Peyer's patch (tissue), 4 donors: ENCODE results near the gene CERS2. TPM values are rescaled to one million over a fixed set of nuclear protein-coding genes. Genes with fewer than 3 reads are reported as not detected.

Experiments used
- DNase-seq, 3 donors: peaks; one replicate each; pipeline ENCODE4 v3.0.0-alpha.2; 2017 to 2019
- H3K27ac ChIP-seq, 4 donors: fragments of 200-600 bp; sonication (generic); one replicate each; pipeline ENCODE4 v1.5.1; 2016 to 2019
- H3K27me3 ChIP-seq, 2 donors: fragments of 200-600 bp; sonication (generic); one replicate each; pipeline ENCODE4 v1.5.1; 2019
- H3K36me3 ChIP-seq, 3 donors: fragments of 200-600 bp; sonication (generic); one replicate each; pipeline ENCODE4 v1.5.1; 2016 to 2019
- H3K4me1 ChIP-seq, 4 donors: fragments of 200-600 bp; sonication (generic); one replicate each; pipeline ENCODE4 v1.5.1; 2016 to 2019
- H3K4me3 ChIP-seq, 4 donors: fragments of 200-600 bp; sonication (generic); 1 replicate in 3 of 4; 2 replicates in 1 of 4; pipeline ENCODE4 v1.5.1; 2016 to 2019; ENCODE audit warnings: mild to moderate bottlenecking in 1 of 4
- H3K9me3 ChIP-seq, 4 donors: fragments of 200-600 bp; sonication (generic); one replicate each; pipeline ENCODE4 v1.5.1; 2016 to 2019; ENCODE audit warnings: mild to moderate bottlenecking in 1 of 4
- POLR2A ChIP-seq, 2 donors: fragments of 450-650 bp; IDR thresholded peaks; one replicate each; pipeline ENCODE4 v1.5.1; 2017; ENCODE audit warnings: antibody characterized with exemption in 2 of 2, mild to moderate bottlenecking in 2 of 2, moderate library complexity in 2 of 2
- total RNA-seq, 4 donors: library from RNA; depleted of rRNA; stranded (reverse); fragments of >200 nt; gene quantifications; one replicate each; pipeline ENCODE4 v1.1.0, GENCODE V29; 2016
- TF ChIP-seq, protein P1 (sequence below), 6 experiments: fragments of 450-650 bp in 4 of 6; fragments of 200-600 bp in 2 of 6; sonication (generic) in 1 of 6; IDR thresholded peaks; one replicate each; pipeline ENCODE4 v1.5.1; 2017 to 2019; ENCODE audit warnings: antibody characterized with exemption in 6 of 6, mild to moderate bottlenecking in 3 of 6, moderate library complexity in 1 of 6

Gene CERS2
- total RNA-seq, 4 donors from 2014 or later = 48.7 to 212 (median 156) TPM

DNA sequence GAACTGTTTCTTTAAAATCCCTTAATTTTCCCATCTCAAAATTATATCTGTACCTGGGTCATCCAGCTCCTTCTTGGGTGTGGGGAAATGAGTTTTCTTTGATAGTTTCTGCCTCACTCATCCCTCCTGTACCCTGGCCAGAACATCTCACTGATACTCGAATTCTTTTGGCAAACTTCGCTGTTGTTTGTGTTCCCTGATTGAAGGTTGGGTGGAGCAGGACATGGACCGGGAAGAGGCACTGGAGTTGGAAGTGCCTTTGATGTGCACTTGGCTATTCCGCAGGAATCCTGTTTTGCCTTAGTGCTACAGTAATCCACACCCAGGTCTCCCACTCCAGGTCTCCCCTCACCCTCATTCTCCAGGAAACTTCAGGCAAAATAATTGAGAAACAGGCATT is 20.8 kb upstream of the CERS2 start:
- Histone ChIP-seq H3K27me3 (no peaks in the 10 kb centered on the region), H3K9me3 (no peaks in the 10 kb centered on the region), H3K36me3 (peaks cover 0 to 41% (median 0%) of the 10 kb centered on the region in 3 donors), H3K4me3 (no peak overlapping the region), H3K4me1 (no peaks in the 10 kb centered on the region), H3K27ac (peak overlapping the region in 2 of 4 donors; percentile 8 to 20)
- no peak for DNase-seq
- TF ChIP-seq, protein P1, sequence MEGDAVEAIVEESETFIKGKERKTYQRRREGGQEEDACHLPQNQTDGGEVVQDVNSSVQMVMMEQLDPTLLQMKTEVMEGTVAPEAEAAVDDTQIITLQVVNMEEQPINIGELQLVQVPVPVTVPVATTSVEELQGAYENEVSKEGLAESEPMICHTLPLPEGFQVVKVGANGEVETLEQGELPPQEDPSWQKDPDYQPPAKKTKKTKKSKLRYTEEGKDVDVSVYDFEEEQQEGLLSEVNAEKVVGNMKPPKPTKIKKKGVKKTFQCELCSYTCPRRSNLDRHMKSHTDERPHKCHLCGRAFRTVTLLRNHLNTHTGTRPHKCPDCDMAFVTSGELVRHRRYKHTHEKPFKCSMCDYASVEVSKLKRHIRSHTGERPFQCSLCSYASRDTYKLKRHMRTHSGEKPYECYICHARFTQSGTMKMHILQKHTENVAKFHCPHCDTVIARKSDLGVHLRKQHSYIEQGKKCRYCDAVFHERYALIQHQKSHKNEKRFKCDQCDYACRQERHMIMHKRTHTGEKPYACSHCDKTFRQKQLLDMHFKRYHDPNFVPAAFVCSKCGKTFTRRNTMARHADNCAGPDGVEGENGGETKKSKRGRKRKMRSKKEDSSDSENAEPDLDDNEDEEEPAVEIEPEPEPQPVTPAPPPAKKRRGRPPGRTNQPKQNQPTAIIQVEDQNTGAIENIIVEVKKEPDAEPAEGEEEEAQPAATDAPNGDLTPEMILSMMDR (IDR thresholded peaks at IDR 0.05) = no peak
- no peak for TF ChIP-seq POLR2A (IDR thresholded peaks at IDR 0.05)

DNA sequence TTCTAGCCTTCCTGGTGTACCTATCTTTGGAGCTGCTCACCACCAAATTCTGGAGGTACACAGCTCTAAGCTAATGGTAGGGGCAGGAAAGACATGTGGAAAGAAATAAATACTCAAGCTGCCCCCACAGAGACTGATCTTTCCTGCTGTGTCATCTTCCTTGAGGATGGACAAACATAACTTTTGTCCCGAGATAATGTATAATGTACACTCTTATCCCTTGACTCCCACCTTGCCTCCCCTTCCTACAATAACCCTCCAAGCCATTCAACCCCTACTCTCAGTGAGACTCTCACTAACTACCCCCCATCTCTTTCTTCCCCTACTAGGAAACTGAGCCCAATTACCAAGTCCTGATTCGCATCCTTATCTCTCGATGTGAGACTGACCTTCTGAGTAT is 19.6 kb upstream of the CERS2 start:
- no peak overlapping the region for H3K4me3 ChIP-seq
- no peaks in the 10 kb centered on the region for H3K9me3 ChIP-seq
- TF ChIP-seq POLR2A (IDR thresholded peaks at IDR 0.05) = no peak
- TF ChIP-seq, protein P1 (IDR thresholded peaks at IDR 0.05) = no peak
- no peaks in the 10 kb centered on the region for H3K4me1 ChIP-seq
- no peaks in the 10 kb centered on the region for H3K27me3 ChIP-seq
- no peak for DNase-seq
- H3K36me3 ChIP-seq = peaks cover 0 to 31% (median 0%) of the 10 kb centered on the region in 3 donors
- H3K27ac ChIP-seq = no peak overlapping the region

DNA sequence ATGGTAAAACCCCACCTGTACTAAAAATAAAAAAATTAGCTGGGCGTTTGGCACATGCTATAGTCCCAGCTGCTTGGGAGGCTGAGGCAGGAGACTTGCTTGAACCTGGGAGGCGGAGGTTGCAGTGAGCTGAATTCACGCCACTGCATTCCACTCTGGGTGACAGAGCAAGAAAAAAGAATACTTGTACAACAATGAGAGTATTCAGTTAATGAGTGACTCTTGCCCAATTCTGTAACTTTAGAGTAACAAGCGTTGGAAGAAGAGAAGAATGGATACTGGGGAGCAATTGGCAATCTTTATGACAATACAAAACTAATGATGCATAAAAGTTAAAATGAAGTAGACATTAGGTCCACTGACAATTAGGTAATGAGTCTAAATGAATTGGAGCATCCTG is 18.0 kb upstream of the CERS2 start:
- no peak for TF ChIP-seq POLR2A (IDR thresholded peaks at IDR 0.05)
- TF ChIP-seq, protein P1 (IDR thresholded peaks at IDR 0.05) = no peak
- H3K4me1 ChIP-seq = no peaks in the 10 kb centered on the region
- H3K27me3 ChIP-seq = no peaks in the 10 kb centered on the region
- H3K36me3 ChIP-seq = peaks cover 0 to 14% (median 0%) of the 10 kb centered on the region in 3 donors
- H3K9me3 ChIP-seq = no peaks in the 10 kb centered on the region
- no peak overlapping the region for H3K4me3 ChIP-seq
- no peak for DNase-seq
- H3K27ac ChIP-seq = no peak overlapping the region

DNA sequence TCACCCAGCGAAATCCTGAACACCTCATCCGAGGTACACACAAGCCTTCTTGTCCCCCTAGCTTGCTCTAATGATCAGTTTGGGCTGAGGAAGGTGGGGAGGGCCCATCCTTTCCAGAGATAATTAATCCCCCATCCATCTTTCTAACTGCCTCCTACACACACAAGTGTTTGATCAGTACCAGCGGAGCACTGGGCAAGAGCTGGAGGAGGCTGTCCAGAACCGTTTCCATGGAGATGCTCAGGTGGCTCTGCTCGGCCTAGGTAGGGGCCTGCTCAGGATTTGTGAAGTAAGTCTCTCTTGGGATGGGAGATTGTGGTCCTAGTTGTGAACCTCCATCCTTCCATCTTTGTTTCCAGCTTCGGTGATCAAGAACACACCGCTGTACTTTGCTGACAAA is 13.3 kb upstream of the CERS2 start:
- H3K4me3 ChIP-seq = no peak overlapping the region
- H3K27ac ChIP-seq = no peak overlapping the region
- no peak for DNase-seq
- no peaks in the 10 kb centered on the region for H3K9me3 ChIP-seq
- no peaks in the 10 kb centered on the region for H3K4me1 ChIP-seq
- no peaks in the 10 kb centered on the region for H3K36me3 ChIP-seq
- no peak for TF ChIP-seq POLR2A (IDR thresholded peaks at IDR 0.05)
- TF ChIP-seq, protein P1 (IDR thresholded peaks at IDR 0.05) = no peak
- no peaks in the 10 kb centered on the region for H3K27me3 ChIP-seq

DNA sequence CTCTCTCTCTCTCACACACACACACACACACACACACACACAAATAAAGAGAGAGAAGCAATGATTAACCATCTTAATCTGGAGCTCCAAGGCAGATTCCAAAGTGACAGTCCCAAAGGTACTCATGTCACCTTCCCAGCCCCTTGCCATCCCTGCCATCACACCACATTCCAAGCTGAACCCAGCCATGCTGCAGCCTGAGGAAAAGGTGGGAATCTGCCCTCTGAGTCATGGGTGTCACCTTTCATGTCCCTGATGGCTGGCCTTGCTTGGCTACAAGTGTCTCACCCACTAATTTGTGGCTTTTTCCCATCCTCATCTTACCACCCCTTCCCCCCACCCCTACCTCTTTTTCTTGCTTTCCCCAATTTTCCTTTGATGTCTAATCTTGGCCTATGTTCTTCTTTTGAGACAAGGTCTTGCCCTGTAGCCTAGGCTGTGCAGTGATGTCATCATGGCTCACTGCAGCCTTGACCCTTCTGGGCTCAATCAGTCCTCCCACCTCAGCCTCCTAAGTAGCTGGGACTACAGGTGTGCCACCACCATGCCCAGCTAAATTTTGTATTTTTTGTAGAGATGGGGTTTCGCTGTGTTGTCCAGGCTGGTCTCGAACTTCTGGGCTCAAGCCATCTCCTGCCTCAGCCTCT is 10.7 kb upstream of the CERS2 start:
- Histone ChIP-seq H3K9me3 (no peaks in the 10 kb centered on the region), H3K27me3 (no peaks in the 10 kb centered on the region), H3K36me3 (no peaks in the 10 kb centered on the region), H3K27ac (no peak overlapping the region), H3K4me3 (no peak overlapping the region), H3K4me1 (peaks cover 0 to 10% (median 2%) of the 10 kb centered on the region in 4 donors)
- DNase-seq = no peak
- no peak for TF ChIP-seq POLR2A (IDR thresholded peaks at IDR 0.05)
- TF ChIP-seq, protein P1 (IDR thresholded peaks at IDR 0.05) = no peak
